K562 (cell line): ENCODE data around the gene ACOX1. TPM values are rescaled to one million over a fixed set of nuclear protein-coding genes. Genes with fewer than 3 reads are reported as not detected.

ENCODE experiments used
- ATF1 ChIP-seq, 2 experiments: fragments of 450-650 bp in 1 of 2; IDR thresholded peaks; 2 replicates each; pipeline ENCODE4 v1.6.1; 2016; ENCODE audit warnings: missing compliant biosample characterization in 1 of 2, missing genetic modification characterization in 1 of 2
- HMG20B ChIP-seq: fragments of 250-450 bp; sonication (Bioruptor Pico); IDR thresholded peaks from 2 replicates; pipeline ENCODE4 v1.5.0; 2021; ENCODE audit warnings: mild to moderate bottlenecking
- HNRNPUL1 ChIP-seq: fragments of 200-400 bp; formaldehyde crosslinking; IDR thresholded peaks from 2 replicates; pipeline ENCODE4 v1.6.1; 2017; ENCODE audit warnings: low read length
- JUN ChIP-seq, 2 experiments: sonication (generic) in 1 of 2; formaldehyde crosslinking in 1 of 2; IDR thresholded peaks; 2 replicates each; pipeline versions ENCODE4 v1.6.1 to v1.8.0; 2012 to 2022; ENCODE audit warnings: borderline replicate concordance in 2 of 2, mild to moderate bottlenecking in 2 of 2, improper control_type of control experiment in 1 of 2, low read depth in 1 of 2, low read length in 1 of 2, missing genetic modification reagents in 1 of 2
- KDM2B ChIP-seq: fragments of 250-450 bp; sonication (Bioruptor Pico); IDR thresholded peaks from 2 replicates; pipeline ENCODE4 v1.8.0; 2021; ENCODE audit warnings: mild to moderate bottlenecking, moderate library complexity
- MED1 ChIP-seq: sonication (generic); formaldehyde crosslinking; IDR thresholded peaks from 2 replicates; pipeline ENCODE4 v1.8.1; 2023; ENCODE audit warnings: missing genetic modification reagents, borderline replicate concordance
- MYC ChIP-seq, 2 experiments: fragments of 250-450 bp in 1 of 2; sonication (Bioruptor Pico) in 1 of 2; IDR thresholded peaks; 2 replicates each; pipeline versions ENCODE4 v1.5.1 to v1.6.1; 2012 to 2021; ENCODE audit warnings: low read depth in 2 of 2, borderline replicate concordance in 1 of 2, improper control_type of control experiment in 1 of 2, low read length in 1 of 2, mild to moderate bottlenecking in 1 of 2, moderate library complexity in 1 of 2
- SIRT6 ChIP-seq: IDR thresholded peaks from one replicate; pipeline ENCODE4 v1.6.1; 2012; ENCODE audit warnings: low read depth, mild to moderate bottlenecking, control low read depth, inconsistent platforms, low read length, moderate library complexity
- SMARCB1 ChIP-seq: IDR thresholded peaks from 2 replicates; pipeline ENCODE4 v1.6.1; 2011; ENCODE audit warnings: improper control_type of control experiment, low read depth; ENCODE audit not compliant: insufficient read length
- ZKSCAN3 ChIP-seq: fragments of 250-450 bp; sonication (Bioruptor Pico); IDR thresholded peaks from 2 replicates; pipeline ENCODE4 v1.4.0; 2020
- ZNF175 ChIP-seq: fragments of 200-800 bp; sonication (Bioruptor generic); IDR thresholded peaks from 2 replicates; pipeline ENCODE4 v1.6.1; 2016; ENCODE audit warnings: low read depth, mild to moderate bottlenecking, missing genetic modification characterization, missing compliant biosample characterization
- ZNF212 ChIP-seq: fragments of 450-650 bp; formaldehyde crosslinking; IDR thresholded peaks from 2 replicates; pipeline ENCODE4 v1.4.0; 2020; ENCODE audit warnings: mild to moderate bottlenecking
- ZNF224 ChIP-seq: sonication (generic); formaldehyde crosslinking; IDR thresholded peaks from 2 replicates; pipeline ENCODE4 v1.8.0; 2022; ENCODE audit warnings: mild to moderate bottlenecking, missing genetic modification reagents
- ZNF695 ChIP-seq: fragments of 450-650 bp; formaldehyde crosslinking; IDR thresholded peaks from 2 replicates; pipeline ENCODE4 v1.4.0; 2020; ENCODE audit warnings: mild to moderate bottlenecking, moderate library complexity
- polyA plus RNA-seq, 8 experiments: library from polyadenylated mRNA; depleted of rRNA in 4 of 8; stranded (reverse) in 5 of 8; unstranded in 3 of 8; fragments of >200 nt; fragmentation: Nextera tagmentation in 2 of 8; fragmentation: Illumina TruSeq in 1 of 8; extraction: Ambion mirVana in 2 of 8; extraction: Trizol in 1 of 8; gene quantifications; 2 replicates each; pipeline versions ENCODE4 v1.2.1 to v1.2.3, GENCODE V29; 2011 to 2014; ENCODE audit warnings: inconsistent platforms in 1 of 8, missing spikeins in 1 of 8
- total RNA-seq, 7 experiments: library from RNA; depleted of rRNA in 6 of 7; stranded (reverse); fragments of >200 nt in 6 of 7; fragmentation: Illumina TruSeq in 2 of 7; extraction: Trizol in 2 of 7; gene quantifications; 2 replicates each; pipeline versions ENCODE4 v1.2.1 to v1.2.3, GENCODE V29; 2011 to 2021; ENCODE audit warnings: low replicate concordance in 1 of 7
- TF ChIP-seq, protein P1 (sequence below): IDR thresholded peaks from 2 replicates; pipeline ENCODE4 v1.6.1; 2014; ENCODE audit warnings: antibody characterized with exemption
- TF ChIP-seq, protein P2 (sequence below): fragments of 450-650 bp; IDR thresholded peaks from 2 replicates; pipeline ENCODE4 v1.6.1; 2018; ENCODE audit not compliant: partially characterized antibody
- TF ChIP-seq, protein P3 (sequence below): sonication (generic); formaldehyde crosslinking; IDR thresholded peaks from 2 replicates; pipeline ENCODE4 v1.8.0; 2022; ENCODE audit warnings: mild to moderate bottlenecking, missing genetic modification reagents
- TF ChIP-seq, protein P4 (sequence below): fragments of 250-450 bp; sonication (Bioruptor Pico); IDR thresholded peaks from 2 replicates; pipeline ENCODE4 v1.8.0; 2021; ENCODE audit warnings: moderate library complexity, mild to moderate bottlenecking, inconsistent platforms

Gene ACOX1
- total and polyA plus RNA-seq, 9 of the 15 experiments (the other 6 are each of a cell fraction or from before 2014, with no cell fraction given) = 7.8 to 24.1 (median 14.5) TPM

DNA sequence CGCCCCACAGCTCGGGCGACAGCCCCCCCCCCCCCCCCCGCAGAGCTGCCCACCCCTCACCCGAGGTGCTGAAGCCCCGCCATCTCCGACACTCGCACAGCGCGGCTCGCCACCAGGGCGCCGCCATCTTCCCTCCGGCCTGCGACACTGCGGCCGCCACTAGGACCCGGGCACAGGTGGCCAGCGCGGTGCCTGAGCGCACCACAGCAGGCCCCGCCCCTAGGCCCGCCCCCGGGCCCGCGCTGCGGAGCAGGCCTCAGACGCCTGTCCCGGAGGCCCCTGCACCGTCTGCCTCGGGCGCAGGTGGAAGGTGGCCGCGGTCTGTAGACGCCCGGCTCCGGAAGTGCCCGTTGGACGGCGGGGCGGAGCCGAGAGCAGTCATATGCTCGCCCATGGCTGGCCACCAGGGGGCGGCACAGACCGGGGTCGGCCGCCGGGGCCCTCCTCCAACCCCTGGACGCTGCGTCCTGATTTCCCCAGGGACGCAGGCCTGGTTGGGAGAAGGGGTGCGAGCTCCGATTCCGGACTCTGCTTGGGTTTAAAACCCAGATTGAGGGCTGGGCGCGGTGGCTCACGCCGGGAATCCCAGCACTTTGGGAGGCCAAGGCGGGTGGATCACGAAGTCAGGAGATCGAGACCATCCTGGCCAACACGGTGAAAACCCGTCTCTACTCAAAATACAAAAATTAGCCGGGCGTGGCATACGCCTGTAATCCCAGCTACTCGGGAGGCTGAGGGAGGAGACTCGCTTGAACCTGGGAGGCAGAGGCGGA is 74.0 kb downstream of the ACOX1 start, which contains the start of gene MRPL38 (continued):
- TF ChIP-seq JUN (IDR thresholded peaks at IDR 0.05; ENCODE audit: borderline replicate concordance, low read depth, low read length) (0 out of 2 replicates have a peak, but pooled peaks have one; percentile 27), JUN (CRISPR knock-in tag; IDR thresholded peaks at IDR 0.05; ENCODE audit: borderline replicate concordance) (no peak), ZKSCAN3 (CRISPR knock-in tag) (no peak), MED1 (CRISPR knock-in tag) (no peak), ZNF212 (CRISPR knock-in tag) (no peak), SMARCB1 (no peak), ZNF175 (CRISPR knock-in tag) (no peak), HMG20B (CRISPR knock-in tag) (no peak), ZNF224 (CRISPR knock-in tag) (no peak), SIRT6 (no peak), HNRNPUL1 (no peak), ZNF695 (CRISPR knock-in tag) (no peak), KDM2B (0 out of 2 replicates have a peak, but pooled peaks have one; percentile 6), ATF1 (CRISPR knock-in tag; IDR thresholded peaks at IDR 0.05) (no peak), ATF1 (tag; IDR thresholded peaks at IDR 0.05) (peak; percentile 76), MYC (IDR thresholded peaks at IDR 0.05; ENCODE audit: low read depth, low read length) (peak; percentile 91), MYC (CRISPR knock-in tag; IDR thresholded peaks at IDR 0.05; ENCODE audit: borderline replicate concordance, low read depth) (no peak)
- TF ChIP-seq, protein P1, sequence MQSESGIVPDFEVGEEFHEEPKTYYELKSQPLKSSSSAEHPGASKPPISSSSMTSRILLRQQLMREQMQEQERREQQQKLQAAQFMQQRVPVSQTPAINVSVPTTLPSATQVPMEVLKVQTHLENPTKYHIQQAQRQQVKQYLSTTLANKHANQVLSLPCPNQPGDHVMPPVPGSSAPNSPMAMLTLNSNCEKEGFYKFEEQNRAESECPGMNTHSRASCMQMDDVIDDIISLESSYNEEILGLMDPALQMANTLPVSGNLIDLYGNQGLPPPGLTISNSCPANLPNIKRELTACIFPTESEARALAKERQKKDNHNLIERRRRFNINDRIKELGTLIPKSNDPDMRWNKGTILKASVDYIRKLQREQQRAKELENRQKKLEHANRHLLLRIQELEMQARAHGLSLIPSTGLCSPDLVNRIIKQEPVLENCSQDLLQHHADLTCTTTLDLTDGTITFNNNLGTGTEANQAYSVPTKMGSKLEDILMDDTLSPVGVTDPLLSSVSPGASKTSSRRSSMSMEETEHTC = no peak
- TF ChIP-seq, protein P2, sequence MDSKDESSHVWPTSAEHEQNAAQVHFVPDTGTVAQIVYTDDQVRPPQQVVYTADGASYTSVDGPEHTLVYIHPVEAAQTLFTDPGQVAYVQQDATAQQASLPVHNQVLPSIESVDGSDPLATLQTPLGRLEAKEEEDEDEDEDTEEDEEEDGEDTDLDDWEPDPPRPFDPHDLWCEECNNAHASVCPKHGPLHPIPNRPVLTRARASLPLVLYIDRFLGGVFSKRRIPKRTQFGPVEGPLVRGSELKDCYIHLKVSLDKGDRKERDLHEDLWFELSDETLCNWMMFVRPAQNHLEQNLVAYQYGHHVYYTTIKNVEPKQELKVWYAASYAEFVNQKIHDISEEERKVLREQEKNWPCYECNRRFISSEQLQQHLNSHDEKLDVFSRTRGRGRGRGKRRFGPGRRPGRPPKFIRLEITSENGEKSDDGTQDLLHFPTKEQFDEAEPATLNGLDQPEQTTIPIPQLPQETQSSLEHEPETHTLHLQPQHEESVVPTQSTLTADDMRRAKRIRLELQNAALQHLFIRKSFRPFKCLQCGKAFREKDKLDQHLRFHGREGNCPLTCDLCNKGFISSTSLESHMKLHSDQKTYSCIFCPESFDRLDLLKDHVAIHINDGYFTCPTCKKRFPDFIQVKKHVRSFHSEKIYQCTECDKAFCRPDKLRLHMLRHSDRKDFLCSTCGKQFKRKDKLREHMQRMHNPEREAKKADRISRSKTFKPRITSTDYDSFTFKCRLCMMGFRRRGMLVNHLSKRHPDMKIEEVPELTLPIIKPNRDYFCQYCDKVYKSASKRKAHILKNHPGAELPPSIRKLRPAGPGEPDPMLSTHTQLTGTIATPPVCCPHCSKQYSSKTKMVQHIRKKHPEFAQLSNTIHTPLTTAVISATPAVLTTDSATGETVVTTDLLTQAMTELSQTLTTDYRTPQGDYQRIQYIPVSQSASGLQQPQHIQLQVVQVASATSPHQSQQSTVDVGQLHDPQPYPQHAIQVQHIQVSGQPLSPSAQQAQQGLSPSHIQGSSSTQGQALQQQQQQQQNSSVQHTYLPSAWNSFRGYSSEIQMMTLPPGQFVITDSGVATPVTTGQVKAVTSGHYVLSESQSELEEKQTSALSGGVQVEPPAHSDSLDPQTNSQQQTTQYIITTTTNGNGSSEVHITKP = peak; percentile 17
- TF ChIP-seq, protein P3, sequence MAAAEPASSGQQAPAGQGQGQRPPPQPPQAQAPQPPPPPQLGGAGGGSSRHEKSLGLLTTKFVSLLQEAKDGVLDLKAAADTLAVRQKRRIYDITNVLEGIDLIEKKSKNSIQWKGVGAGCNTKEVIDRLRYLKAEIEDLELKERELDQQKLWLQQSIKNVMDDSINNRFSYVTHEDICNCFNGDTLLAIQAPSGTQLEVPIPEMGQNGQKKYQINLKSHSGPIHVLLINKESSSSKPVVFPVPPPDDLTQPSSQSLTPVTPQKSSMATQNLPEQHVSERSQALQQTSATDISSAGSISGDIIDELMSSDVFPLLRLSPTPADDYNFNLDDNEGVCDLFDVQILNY = peak; percentile 64; the same call in 1 of the 2 replicates
- TF ChIP-seq, protein P4, sequence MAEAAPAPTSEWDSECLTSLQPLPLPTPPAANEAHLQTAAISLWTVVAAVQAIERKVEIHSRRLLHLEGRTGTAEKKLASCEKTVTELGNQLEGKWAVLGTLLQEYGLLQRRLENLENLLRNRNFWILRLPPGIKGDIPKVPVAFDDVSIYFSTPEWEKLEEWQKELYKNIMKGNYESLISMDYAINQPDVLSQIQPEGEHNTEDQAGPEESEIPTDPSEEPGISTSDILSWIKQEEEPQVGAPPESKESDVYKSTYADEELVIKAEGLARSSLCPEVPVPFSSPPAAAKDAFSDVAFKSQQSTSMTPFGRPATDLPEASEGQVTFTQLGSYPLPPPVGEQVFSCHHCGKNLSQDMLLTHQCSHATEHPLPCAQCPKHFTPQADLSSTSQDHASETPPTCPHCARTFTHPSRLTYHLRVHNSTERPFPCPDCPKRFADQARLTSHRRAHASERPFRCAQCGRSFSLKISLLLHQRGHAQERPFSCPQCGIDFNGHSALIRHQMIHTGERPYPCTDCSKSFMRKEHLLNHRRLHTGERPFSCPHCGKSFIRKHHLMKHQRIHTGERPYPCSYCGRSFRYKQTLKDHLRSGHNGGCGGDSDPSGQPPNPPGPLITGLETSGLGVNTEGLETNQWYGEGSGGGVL (CRISPR knock-in tag) = no peak
